PC-3 (cell line): ENCODE results near the gene VSIR.

ENCODE experiments used
- EZH2 ChIP-seq: fragments of 300-600 bp; sonication (generic); IDR thresholded peaks from one replicate; pipeline ENCODE4 v1.6.1; 2017; ENCODE audit warnings: antibody characterized with exemption, mild to moderate bottlenecking, low read length; ENCODE audit not compliant: unreplicated experiment
- TF ChIP-seq, protein P1 (sequence below): fragments of 300-600 bp; sonication (generic); conservative IDR thresholded peaks from 2 replicates; pipeline ENCODE4 v1.5.1; 2017; ENCODE audit warnings: antibody characterized with exemption, low read depth, mild to moderate bottlenecking, low read length

DNA sequence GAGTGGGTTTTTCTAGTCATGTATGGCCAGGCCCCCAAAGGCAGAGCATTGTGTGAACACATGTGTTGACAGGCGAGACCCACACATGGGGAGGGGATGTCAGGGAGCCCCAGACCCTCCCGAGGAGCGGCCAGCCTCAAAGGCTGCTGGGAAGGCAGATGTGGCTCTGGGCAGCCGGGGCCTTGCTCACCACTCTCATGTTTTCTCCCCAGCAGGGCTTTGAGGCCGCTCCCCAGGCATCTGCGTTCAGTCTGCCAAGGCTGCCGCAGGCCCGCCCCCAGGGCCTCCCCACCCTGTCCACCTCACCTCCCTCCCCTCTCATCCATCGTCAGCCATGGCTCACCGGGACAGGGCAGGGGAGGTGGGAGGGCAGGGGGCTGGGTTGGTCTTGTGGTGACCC lies 16.6 kb upstream of the VSIR start:
- TF ChIP-seq, protein P1, sequence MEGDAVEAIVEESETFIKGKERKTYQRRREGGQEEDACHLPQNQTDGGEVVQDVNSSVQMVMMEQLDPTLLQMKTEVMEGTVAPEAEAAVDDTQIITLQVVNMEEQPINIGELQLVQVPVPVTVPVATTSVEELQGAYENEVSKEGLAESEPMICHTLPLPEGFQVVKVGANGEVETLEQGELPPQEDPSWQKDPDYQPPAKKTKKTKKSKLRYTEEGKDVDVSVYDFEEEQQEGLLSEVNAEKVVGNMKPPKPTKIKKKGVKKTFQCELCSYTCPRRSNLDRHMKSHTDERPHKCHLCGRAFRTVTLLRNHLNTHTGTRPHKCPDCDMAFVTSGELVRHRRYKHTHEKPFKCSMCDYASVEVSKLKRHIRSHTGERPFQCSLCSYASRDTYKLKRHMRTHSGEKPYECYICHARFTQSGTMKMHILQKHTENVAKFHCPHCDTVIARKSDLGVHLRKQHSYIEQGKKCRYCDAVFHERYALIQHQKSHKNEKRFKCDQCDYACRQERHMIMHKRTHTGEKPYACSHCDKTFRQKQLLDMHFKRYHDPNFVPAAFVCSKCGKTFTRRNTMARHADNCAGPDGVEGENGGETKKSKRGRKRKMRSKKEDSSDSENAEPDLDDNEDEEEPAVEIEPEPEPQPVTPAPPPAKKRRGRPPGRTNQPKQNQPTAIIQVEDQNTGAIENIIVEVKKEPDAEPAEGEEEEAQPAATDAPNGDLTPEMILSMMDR = no peak
- no peak for TF ChIP-seq EZH2
